Stimulated activated CD4-positive, alpha-beta T cell treated with anti-CD3 and anti-CD28 coated beads, Interleukin-15, amount 100 ng/mL, for 24 hours (primary cell): ENCODE data around the gene COL23A1.

Experiments used
- DNase-seq: peaks from one replicate; pipeline ENCODE4 v3.0.0-alpha.2; 2020

Gene COL23A1

DNA sequence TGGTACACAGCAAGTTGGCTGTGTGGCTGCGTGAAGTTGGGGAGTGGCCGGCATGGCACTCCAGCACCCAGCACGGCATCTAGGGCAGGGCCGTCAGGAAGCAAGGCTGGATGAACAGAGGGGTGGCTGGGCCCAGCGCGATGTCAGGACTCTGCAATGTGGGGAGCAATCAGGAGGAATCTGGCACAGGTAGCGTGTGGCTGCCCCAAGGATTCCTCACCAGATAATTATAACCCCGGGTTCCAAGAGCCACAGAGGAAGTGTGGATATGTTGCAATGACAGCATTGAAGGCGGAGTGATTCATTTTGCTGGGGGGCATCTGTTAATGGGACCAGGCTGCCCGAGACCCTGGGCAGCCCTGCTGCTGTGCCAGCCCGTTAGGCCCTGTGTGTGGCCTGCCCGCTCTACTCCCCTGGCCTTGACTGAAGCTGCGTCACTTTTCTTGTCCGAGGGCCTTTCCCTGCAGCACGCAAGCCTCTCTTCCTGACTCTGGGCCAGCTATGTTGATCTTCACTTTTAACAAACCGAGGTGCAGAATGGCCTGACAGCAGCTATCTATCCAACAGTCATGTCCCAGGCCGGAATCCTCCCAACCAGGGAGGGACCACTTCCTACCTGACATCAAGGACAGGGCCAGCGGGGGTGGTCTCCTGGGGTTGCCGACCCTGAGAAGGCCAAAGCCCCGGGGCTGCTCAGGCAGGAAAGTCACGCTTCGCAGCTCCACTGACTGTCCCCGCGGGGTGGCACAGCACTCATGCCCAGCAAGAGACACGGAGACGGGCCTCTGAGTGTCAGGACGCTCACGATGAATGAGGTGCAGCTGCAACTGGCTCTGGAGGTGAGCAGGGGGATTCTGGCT lies 239.6 kb downstream of the COL23A1 start:
- no peak for DNase-seq

DNA sequence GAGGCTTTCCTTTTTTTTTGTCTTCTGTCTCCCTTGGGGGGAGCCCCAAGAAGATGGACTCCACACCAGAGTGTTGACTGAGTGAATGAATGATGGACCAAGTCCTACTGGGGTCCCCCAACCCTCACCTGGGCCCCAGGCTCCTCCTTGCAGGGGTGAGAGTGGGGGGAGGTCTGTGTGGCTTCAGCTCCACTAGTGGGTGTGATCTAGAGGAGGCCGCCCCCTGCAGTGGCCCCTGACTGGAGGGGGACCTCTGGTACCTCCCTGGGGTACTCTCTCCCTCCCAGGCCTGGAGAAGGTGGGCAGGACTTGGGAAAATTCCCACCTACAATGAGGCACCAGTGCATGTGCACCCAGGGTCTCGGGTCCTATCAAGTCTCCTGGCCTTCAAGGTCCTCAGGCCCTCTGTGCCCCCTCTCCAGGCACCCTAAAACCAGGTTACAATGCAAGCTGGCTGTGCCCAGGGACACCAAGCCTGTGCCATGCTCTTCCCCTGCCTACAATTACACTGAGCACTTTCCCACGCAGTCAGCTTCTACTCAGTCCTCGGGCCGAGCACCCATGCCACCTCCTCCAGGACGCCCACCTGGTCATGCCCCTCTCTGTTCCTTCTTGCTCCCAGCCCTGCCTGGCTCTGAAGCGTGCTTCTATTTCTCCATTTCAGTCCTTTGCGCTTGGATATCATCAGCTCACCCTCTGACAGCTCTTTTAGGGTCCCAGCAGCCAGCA lies 240.4 kb downstream of the COL23A1 start:
- DNase-seq: no peak

DNA sequence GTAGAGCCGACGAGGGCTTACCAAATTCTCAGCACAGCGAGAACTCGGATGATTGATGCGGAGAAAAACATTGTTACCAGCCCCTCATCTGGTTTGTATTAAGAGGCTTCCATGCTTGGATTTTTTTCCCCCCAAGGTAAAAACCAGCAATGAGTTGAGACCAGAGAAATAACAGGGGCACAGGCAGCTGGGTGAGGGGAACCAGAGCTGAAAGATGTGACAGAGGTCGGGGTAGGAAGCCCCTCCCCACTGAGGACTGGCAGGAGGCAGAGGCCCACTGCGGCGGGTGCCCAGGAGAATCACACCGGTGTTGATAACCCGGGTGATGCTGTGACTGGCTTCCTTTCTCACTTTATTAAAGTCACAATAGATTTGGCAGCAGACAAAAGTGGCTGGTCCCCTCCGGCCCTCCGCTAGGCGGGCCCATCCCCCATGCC lies 241.1 kb downstream of the COL23A1 start:
- no peak for DNase-seq

DNA sequence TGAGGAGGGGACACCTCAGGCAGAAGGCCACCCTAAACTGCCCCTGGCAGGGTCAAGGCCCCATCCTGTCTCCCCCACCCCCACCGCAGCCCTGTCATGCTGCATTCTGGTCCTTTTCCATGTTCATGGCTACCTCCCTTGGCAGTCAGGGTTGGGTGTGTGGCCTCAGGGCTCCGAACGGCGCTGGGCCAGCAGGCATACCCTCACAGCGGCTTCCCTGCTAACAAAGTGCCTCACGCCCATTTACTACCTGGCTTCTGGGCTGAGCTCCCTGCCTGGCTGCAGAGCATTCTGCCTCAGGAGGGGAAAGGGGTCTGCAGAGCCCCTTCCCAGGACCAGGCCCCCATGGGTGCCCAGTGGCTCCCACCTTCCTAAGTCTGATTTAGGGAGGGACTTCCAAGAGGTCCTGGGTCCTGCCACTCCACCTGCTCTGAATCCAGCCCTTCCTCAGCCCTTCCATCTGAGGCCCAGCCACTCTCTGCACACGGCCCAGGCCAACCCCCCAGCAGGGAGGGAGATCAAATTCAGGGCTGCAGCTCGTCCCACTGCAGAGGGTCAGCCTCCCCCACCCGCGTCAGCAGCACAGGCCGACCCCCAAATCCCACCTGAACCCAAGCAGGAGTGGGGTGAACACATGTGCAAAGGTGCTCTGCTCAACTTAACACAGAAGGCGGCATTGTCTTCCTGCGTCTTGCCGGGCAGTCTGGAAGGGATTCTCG lies 241.7 kb downstream of the COL23A1 start:
- no peak for DNase-seq

DNA sequence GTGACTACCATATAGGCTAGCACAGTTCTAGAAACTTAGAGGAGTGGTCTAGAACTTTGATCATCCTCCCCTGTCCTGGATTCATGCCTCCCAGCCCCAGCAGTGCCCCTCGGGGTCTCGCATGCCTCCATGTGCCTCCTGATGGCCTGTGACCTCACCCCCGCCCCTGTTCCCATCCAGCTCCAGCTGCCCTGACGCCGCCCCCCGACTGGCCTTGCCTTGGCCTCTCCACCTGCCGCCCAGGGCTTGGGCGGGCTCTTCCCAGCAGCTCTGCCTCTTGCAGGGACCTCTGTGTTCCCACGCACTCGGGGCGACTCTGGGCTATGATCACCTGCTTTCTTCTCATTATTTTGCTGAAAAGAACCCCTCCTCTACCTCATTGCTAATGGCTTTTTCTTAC lies 242.2 kb downstream of the COL23A1 start:
- no peak for DNase-seq

DNA sequence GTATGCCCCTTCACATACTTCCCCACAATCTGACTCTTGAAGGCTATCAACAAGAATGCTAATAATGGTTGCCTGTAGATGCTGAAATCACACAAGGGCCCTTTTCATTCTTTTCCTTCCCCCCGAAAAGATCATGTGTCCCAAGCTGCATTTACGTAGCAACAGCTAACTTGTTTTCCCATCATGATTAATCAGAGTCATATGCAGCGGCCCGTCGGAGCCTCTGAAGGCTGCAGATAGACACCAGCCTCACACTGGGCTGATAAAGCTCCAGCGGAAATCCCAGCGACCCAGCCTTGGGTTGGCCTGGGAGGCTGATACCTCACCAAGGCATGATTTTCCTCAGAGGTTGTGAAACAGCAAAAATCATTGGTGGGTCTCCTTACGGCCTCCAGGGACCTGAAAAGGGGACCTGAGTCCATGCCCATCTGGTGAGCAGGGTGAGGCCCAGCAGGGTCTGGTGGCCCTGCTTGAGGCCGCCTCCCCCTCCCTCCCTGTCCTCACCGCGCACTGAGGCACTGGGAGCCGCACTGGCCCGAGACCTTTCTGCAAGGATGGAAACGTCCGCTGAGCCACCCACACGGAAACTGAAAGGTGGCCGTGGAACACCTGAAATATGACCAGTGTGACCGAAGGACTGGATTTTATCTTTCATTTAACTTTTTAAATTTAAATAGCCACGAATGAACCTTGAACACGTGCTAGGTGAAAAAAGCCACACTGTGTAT lies 243.4 kb downstream of the COL23A1 start:
- DNase-seq: no peak

DNA sequence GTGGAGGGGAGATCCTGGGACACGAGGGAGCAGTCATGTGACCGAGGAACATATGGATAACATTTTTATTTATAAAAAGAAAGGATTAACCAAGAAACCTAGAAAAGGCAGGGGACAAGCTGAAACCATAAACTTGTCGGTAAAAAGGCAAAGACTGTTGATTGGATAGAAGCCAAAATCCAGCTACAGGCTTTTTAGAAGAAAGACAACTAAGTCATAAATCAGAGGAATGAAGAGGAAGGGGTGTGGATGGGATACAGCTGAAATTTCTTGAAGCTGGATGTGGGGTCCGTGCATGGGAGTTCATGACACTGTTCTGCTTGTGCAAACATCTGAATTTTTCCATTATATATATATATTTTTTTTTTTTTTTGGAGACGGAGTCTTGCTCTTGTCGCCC lies 246.9 kb downstream of the COL23A1 start:
- no peak for DNase-seq

DNA sequence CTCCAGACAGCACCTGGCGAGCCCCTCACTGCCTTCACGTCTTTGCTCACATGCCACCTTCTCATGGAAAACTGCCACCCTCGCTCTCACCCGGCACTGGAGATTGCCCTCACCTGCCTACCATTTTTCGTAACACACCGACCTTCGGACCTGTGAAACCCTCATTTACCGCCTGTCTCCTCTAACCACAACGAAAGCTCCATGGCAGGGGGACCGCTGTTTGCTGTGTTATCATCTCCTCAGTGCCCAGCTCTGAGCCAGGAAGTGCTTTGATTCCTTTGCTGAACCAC lies 248.4 kb downstream of the COL23A1 start:
- no peak for DNase-seq

DNA sequence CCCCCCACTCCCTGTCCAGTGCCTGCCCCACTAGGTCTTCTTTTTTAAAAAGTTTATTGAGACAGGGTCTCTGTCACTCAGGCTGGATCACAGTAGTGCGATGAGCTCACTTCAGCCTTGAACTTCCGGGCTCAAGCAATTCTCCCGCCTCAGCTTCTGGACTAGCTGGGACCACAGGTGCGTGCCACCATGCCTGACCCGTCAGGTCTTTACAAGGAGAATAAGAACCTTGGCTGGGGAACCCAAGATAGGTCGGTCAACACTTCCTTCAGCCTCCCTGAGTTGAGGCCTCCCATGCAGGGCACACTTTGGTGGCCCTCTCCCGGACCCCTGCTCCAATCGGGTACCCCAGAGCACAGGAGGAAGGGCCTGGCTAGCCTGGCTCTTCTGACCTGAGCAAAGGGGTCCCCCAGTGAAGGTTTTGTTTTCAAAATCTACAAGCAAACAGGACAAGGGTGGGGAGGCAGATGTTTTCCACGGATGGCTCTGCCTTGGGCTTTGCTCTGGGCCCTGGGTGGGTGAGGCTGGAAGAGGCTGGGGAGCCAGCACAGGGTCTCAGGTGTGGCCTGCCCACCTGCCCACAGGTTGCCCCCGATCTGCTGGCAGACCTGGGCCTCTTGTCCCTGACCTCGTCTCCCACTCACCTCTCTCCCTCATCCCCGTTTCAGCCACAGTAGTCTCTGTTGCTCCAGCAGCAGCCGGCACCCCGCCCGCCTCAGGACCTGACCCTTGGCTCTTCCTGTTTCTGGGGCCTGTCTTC lies 248.9 kb downstream of the COL23A1 start:
- DNase-seq: no peak

DNA sequence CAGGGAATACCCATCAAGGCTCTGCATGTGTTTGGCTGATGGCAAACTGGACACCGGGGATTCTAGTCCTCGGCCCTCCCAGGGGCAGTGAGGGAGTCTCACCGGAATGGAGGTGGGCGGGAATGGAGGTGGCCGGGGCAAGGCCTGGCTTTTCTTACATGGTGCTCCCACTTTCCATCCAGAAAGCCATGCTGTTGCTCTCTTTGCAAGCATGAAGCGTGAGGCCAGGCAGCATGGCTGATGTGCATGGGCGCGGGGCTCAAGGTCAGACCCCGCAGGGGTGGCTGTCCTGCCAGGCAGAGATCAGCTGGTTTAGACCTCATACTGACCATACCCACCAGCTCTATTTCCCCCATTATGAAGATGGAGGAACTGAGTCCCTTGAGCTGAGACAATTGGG lies 249.6 kb downstream of the COL23A1 start:
- no peak for DNase-seq

DNA sequence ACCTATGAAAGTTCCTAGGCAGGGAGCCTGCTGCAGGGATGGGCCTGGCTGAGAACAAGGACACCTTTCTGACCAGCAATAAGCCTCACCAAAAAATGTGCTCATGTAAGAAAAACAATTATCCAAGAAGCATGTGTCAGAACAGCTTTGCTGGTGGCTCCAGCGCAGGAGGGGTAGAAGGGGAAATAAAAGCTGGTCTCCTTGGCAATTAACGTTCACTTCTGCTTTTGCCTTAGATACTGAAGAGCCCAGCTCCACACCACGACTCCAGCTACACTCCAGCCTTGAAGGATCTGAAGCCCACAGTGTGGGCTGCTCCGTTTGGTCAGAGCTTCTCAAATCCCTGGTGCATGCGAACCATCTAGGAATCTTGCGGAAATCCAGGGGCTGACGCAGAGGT lies 250.0 kb downstream of the COL23A1 start:
- no peak for DNase-seq

DNA sequence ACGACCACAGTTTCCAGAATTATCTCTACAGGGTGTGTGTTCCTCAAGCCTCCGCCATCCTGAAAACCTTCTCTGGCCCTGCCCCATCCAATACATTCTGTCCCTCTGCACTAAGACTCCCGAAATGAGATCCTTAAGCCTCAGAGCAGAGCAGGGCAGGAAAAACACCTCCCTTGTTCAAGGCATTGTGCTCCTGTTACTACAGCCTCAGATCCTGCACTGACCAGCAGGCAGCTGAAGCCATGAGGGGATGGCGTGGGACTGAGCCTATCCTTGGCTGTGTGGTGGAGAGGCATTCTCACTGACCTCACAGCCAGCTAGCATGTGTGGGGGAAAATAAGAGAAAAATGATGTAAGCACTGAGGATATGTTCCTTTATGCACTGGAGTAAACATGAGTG lies 250.9 kb downstream of the COL23A1 start:
- DNase-seq: no peak

DNA sequence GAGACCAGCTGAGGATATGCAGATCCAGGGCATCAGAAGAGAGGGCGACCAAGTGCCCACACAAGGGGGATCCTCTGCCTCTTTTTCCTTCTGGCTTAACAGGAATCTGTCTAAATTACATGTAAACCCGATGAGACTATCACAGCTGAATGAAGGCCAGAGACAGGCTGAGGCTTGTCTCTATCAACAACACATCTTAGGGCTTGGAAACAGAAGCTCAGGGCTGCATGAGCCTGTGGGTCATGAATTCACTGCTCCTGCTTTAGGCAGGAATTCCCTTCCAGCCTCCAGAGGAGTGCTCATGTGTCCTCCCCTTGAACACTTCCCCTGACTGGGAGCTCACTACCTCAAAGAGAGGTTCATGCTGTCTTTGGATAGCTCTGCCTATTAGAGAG lies 251.4 kb downstream of the COL23A1 start:
- DNase-seq: no peak

DNA sequence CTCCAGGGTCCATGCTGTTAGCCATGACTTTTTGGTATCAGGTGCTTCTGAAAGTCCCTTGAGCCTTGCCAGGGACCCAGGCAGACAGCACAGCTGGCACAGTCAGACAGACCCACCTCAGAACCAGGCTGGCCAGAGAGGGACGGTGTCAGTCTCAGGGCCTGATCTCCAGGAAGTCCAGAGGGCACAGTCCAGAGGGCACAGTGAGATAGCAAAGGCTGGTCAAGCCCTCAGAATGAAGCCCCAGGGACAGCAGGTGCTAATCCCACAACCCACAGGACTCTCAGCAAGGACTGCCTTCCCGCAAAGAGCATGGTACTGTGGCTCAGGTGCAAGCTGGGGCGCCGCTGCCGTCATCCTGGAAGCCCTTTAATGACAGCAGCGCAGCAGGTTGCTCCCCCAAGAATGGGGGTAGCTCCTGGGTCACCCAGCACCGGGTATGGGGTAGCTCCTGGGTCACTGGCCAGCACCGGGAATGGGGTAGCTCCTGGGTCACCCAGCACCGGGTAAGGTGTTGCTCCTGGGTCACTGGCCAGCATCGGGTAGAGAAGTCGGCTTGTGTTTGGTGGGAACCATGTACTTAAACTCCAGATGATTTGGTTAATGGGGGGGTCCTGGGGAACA lies 252.0 kb downstream of the COL23A1 start:
- no peak for DNase-seq

DNA sequence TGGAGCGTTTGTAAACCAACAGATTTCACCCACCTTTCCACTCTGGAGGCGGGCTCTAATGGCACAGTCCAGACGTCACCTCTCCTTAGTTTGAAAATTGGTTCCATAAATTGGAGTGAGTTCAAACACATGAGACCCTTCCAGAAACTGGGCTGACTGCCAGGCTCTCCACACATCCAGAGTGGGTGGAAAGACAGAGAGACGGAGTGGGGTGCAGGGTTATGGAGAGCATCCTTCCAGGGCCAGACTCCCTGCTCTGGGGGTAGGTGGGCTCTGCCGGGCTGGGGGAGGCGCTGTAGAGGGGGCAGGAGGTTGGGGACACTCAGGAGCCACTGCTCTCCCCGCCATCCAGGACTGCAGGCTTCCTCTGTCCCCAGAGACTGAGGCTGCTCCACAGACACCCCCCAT lies 252.9 kb downstream of the COL23A1 start:
- no peak for DNase-seq

DNA sequence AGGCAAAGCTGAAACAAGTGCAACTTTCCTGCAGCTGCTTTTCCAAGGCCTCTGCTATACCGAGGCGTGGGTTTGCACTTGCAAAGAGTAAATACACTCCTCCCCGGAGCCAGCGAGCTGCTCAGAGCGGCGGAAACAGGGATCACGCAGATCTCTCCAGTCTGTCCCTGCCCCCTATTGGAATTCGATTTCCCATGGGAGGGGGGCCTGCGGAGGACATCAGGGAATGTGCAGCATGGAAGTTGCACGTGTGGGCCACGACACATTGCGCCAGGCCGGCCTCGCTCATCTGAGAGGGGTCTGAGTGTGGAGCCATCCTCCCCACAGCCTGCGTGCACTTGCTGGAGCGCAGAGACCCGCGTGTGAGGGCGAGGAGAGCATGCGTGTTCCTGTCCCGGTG lies 253.3 kb downstream of the COL23A1 start:
- DNase-seq: no peak

DNA sequence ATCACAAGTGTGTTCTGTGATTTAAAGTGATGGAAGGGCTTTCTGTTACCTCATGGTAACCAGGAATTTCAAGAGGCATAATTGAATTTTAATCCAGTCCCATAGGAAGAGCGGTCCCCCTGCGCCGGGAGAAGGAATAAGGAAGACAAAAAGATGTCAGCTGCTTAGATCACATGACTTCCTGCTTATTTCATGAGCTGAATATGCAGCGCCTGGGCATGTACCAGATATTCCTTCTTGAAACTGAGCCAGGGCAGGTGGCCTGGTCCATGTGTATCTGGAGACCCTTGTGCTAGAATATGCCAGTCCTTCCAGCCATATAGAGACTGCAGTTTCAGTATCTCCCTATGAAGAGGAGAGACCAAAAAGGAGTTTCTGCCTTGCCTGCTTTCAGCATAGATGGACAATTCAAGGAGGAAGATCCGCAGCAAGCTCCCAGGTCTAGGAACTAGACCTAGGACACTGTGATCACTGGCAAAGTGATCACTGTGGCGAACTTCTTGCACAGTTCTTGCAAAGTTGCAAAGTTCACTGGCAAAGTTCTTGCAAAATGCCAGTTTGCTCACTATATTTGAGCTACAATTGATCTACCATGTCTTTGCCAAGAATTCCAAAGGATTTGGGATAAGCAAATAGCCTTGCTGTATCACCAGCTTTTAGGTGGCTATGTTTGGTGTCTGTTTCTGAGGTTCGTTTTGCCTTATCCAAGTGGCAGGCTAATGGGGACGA lies 254.7 kb downstream of the COL23A1 start:
- DNase-seq: no peak

DNA sequence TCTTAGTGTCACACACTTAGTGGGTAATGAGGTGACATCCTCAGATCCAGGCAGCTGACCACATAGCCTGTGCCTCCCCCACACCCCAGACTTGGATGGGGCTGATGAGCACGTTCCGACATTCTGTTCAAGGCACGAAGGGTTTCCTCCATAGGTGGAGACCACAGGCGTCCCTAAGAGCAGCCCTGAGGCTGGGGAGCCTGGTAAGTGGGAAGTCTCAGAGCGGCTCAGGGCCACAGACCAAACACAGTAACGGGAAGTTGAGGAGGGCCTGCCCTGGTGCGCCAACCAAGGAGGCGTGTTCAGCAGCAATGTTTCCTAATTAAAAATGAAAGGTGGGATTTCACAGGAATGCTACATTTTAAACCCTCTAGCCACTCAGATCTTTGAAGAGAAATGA lies 255.3 kb downstream of the COL23A1 start:
- no peak for DNase-seq

DNA sequence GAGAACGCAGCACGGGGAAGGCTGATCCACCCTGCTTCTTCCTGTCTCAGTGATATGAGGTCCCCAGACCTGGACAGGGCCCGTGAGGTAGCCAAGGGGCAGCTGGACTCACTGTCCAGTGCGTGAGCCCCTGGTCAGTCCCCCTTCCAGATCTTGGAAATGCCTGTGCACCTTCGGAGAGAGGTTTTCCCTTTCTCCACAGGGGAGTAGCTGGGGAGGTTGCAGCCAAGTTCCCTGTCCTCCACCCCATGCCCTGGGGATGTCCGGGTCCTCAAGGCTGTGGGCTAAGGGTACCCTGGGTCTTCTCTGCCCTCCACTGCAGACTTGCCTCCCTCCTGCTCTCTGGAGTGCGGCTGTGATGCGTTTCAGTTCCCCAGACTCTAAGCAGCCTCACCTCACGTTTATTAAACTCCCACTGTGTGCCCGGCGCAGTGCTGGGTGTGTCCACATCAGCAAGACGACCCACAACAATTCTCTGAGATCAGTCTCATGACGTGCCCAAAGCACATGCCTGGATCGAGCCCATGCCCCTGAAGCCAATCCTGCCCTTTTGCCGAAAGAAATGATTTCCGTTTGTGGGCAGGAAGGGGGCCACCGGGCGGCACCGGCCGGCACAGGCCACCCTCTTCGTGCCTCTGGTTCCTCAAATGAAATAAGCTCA lies 256.2 kb downstream of the COL23A1 start:
- no peak for DNase-seq

DNA sequence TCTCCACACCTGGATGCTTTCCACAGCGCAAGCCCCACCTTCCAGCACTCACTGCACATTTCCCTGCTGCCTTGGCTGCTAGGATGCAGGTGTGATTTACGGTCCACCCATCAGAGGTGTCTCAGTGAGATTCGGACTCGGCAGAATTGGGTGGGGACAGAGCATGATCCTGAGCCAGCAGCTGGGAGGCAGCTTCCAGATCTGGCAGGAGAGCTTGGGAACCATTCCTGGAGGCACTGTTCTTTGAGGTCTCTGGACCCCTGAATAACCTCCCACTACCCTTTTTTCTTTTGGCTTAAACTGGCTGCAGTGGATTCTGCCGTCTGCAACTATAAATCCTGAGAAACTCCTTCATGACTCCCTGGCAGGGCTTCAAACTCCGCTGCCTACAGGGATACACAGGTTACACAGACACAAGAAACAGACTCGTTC lies 258.0 kb downstream of the COL23A1 start:
- DNase-seq: no peak
